H9 (cell line): Measurements from ENCODE around the gene PLXNC1. TPM values are rescaled to one million over a fixed set of nuclear protein-coding genes. Genes with fewer than 3 reads are reported as not detected.

ENCODE experiments used
- DNase-seq: peaks from one replicate; pipeline ENCODE4 v3.0.0-alpha.2; 2017
- H2AFZ ChIP-seq: one replicate; pipeline ENCODE4 v1.6.1; 2013; ENCODE audit warnings: mild to moderate bottlenecking, low read length, control low read depth, moderate library complexity
- H2AK5ac ChIP-seq: 2 replicates; pipeline ENCODE4 v1.6.1; 2013; ENCODE audit warnings: low read length, control low read depth, mixed read lengths; ENCODE audit not compliant: insufficient read length
- H2BK120ac ChIP-seq: one replicate; pipeline ENCODE4 v1.6.1; 2013; ENCODE audit warnings: low read depth, mild to moderate bottlenecking, low read length, control low read depth, inconsistent platforms; ENCODE audit not compliant: poor library complexity, severe bottlenecking
- H2BK12ac ChIP-seq: 2 replicates; pipeline ENCODE4 v1.6.1; 2013; ENCODE audit warnings: low read length, control low read depth, mixed read lengths, low read depth; ENCODE audit not compliant: insufficient read length
- H2BK15ac ChIP-seq: 2 replicates; pipeline ENCODE4 v1.6.1; 2013; ENCODE audit warnings: low read depth, low read length, control low read depth
- H2BK20ac ChIP-seq: one replicate; pipeline ENCODE4 v1.6.1; 2013; ENCODE audit warnings: low read depth, mild to moderate bottlenecking, low read length, control low read depth, inconsistent platforms; ENCODE audit not compliant: poor library complexity, severe bottlenecking
- H2BK5ac ChIP-seq: 2 replicates; pipeline ENCODE4 v1.6.1; 2013; ENCODE audit warnings: low read length, control low read depth, mixed read lengths; ENCODE audit not compliant: insufficient read length
- H3K14ac ChIP-seq: 2 replicates; pipeline ENCODE4 v1.6.1; 2013; ENCODE audit warnings: low read length, control low read depth; ENCODE audit not compliant: insufficient read depth
- H3K18ac ChIP-seq: 2 replicates; pipeline ENCODE4 v1.6.1; 2013; ENCODE audit warnings: low read depth, mild to moderate bottlenecking, mixed read lengths, low read length, control low read depth; ENCODE audit not compliant: insufficient read length
- H3K23ac ChIP-seq: 2 replicates; pipeline ENCODE4 v1.6.1; 2013; ENCODE audit warnings: low read length, control low read depth, mixed read lengths, low read depth; ENCODE audit not compliant: insufficient read length
- H3K23me2 ChIP-seq: 2 replicates; pipeline ENCODE4 v1.6.1; 2013; ENCODE audit warnings: low read depth, mild to moderate bottlenecking, mixed read lengths, low read length, control low read depth; ENCODE audit not compliant: insufficient read length, poor library complexity, severe bottlenecking
- H3K27ac ChIP-seq: 2 replicates; pipeline ENCODE4 v1.5.1; 2013; ENCODE audit warnings: low read length, control low read depth, mixed read lengths, low read depth; ENCODE audit not compliant: insufficient read length
- H3K27me3 ChIP-seq: 2 replicates; pipeline ENCODE4 v1.6.1; 2013; ENCODE audit warnings: low read length, control low read depth, inconsistent platforms; ENCODE audit not compliant: insufficient read depth
- H3K4ac ChIP-seq: 2 replicates; pipeline ENCODE4 v1.6.1; 2013; ENCODE audit warnings: low read depth, mild to moderate bottlenecking, control low read depth, inconsistent platforms, low read length, moderate library complexity
- H3K4me1 ChIP-seq: 2 replicates; pipeline ENCODE4 v1.6.1; 2013; ENCODE audit warnings: low read length, control low read depth, inconsistent platforms; ENCODE audit not compliant: insufficient read depth
- H3K4me2 ChIP-seq: 2 replicates; pipeline ENCODE4 v1.6.1; 2013; ENCODE audit warnings: low read length, control low read depth, mixed read lengths; ENCODE audit not compliant: insufficient read length, insufficient read depth
- H3K56ac ChIP-seq: 2 replicates; pipeline ENCODE4 v1.6.1; 2013; ENCODE audit warnings: low read depth, mild to moderate bottlenecking, mixed read lengths, low read length, control low read depth; ENCODE audit not compliant: insufficient read length
- H3K79me1 ChIP-seq: 2 replicates; pipeline ENCODE4 v1.6.1; 2013; ENCODE audit warnings: low read depth, mild to moderate bottlenecking, moderate library complexity, low read length, control low read depth, inconsistent platforms; ENCODE audit not compliant: insufficient read depth, poor library complexity, severe bottlenecking
- H3K79me2 ChIP-seq: 2 replicates; pipeline ENCODE4 v1.6.1; 2013; ENCODE audit warnings: low read length, control low read depth, inconsistent platforms; ENCODE audit not compliant: insufficient read depth
- H3K9ac ChIP-seq: 2 replicates; pipeline ENCODE4 v1.6.1; 2013; ENCODE audit warnings: low read length, control low read depth, mixed read lengths; ENCODE audit not compliant: insufficient read length; ENCODE audit errors: extremely low read depth
- H3K9me3 ChIP-seq: one replicate; pipeline ENCODE4 v1.6.1; 2013; ENCODE audit warnings: low read depth, low read length, inconsistent platforms; ENCODE audit not compliant: control insufficient read depth
- H3T11ph ChIP-seq: one replicate; pipeline ENCODE4 v1.6.1; 2013; ENCODE audit warnings: mild to moderate bottlenecking, low read length, control low read depth, inconsistent platforms
- H4K20me1 ChIP-seq: one replicate; pipeline ENCODE4 v1.6.1; 2013; ENCODE audit not compliant: control insufficient read depth, insufficient read length, insufficient read depth
- H4K5ac ChIP-seq: 2 replicates; pipeline ENCODE4 v1.6.1; 2013; ENCODE audit warnings: low read depth, mild to moderate bottlenecking, mixed read lengths, low read length, control low read depth; ENCODE audit not compliant: insufficient read length
- H4K8ac ChIP-seq: replicated peaks from 2 replicates; pipeline ENCODE4 v1.6.1; 2013; ENCODE audit warnings: low read length, control low read depth, mixed read lengths, low read depth; ENCODE audit not compliant: insufficient read length
- H4K91ac ChIP-seq: 2 replicates; pipeline ENCODE4 v1.6.1; 2013; ENCODE audit warnings: low read depth, mild to moderate bottlenecking, moderate library complexity, mixed read lengths, low read length, control low read depth; ENCODE audit not compliant: insufficient read length
- H3K27ac Mint-ChIP-seq, 3 experiments: 2 replicates in 2 of 3; 3 replicates in 1 of 3; pipeline ENCODE4 v1.8.0; 2020 to 2021; ENCODE audit warnings: mixed read lengths in 3 of 3, mild to moderate bottlenecking in 1 of 3, moderate library complexity in 1 of 3
- H3K27me3 Mint-ChIP-seq: 2 replicates; pipeline ENCODE4 v1.8.0; 2021; ENCODE audit warnings: low read depth, mild to moderate bottlenecking, moderate library complexity, mixed read lengths
- H3K36me3 Mint-ChIP-seq, 3 experiments: 2 replicates in 2 of 3; 3 replicates in 1 of 3; pipeline ENCODE4 v1.8.0; 2020 to 2021; ENCODE audit warnings: low read depth in 3 of 3, mixed read lengths in 3 of 3; ENCODE audit not compliant: insufficient read depth in 1 of 3
- H3K4me1 Mint-ChIP-seq, 2 experiments: 2 replicates each; pipeline ENCODE4 v1.8.0; 2020; ENCODE audit warnings: mixed read lengths in 2 of 2
- H3K4me3 Mint-ChIP-seq, 2 experiments: 2 replicates in 1 of 2; 3 replicates in 1 of 2; pipeline ENCODE4 v1.8.0; 2020 to 2021; ENCODE audit warnings: mild to moderate bottlenecking in 2 of 2, mixed read lengths in 2 of 2, moderate library complexity in 1 of 2
- H3K9me3 Mint-ChIP-seq, 2 experiments: 2 replicates in 1 of 2; 3 replicates in 1 of 2; pipeline ENCODE4 v1.8.0; 2020; ENCODE audit warnings: mild to moderate bottlenecking in 2 of 2, mixed read lengths in 2 of 2, moderate library complexity in 1 of 2
- WGBS: extraction: QIAGEN DNeasy Blood & Tissue Kit; methylation state at CpG from one replicate; pipeline ENCODE4 v1.1.7; 2013; ENCODE audit warnings: missing lambda C conversion rate, low lambda C conversion rate, mixed read lengths; ENCODE audit not compliant: insufficient read length; ENCODE audit errors: extremely low coverage; 5-methylcytosine and 5-hydroxymethylcytosine counted together
- total RNA-seq: library from RNA; stranded (reverse); gene quantifications from 2 replicates; pipeline ENCODE4 v1.2.1, GENCODE V29; 2021
- TF ChIP-seq, protein P1 (sequence below): fragments of 200-600 bp; sonication (generic); conservative IDR thresholded peaks from 3 replicates; pipeline ENCODE4 v1.8.0; 2021; ENCODE audit warnings: antibody characterized with exemption, mild to moderate bottlenecking

PLXNC1 gene
- total RNA-seq, 1 experiment from 2014 or later = 1.2 TPM

DNA sequence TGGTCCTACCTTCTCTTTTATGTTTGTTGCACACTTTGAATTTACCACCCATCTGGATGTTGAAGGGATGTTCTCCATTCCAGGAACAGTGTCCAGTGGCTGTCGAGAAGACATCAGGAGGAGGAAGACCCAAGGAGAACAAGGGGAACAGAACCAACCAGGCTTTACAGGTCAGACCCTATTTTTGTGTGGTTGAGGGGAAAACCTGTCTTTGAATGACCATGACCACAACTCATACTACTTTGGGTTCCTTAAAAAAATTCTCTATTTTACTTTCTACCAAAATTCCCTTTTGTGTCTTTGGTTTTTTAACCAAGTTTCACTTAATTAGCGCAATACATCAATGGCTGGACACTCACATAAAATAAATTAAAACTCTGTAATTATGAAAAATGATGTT lies 78.7 kb downstream of the PLXNC1 start:
- H4K91ac ChIP-seq = no peak overlapping the region
- no peak overlapping the region for H3K23ac ChIP-seq
- no peak overlapping the region for H3K27ac Mint-ChIP-seq
- no peak overlapping the region for H3K4me2 ChIP-seq
- H3K23me2 ChIP-seq = no peaks in the 10 kb centered on the region
- H3K9me3 Mint-ChIP-seq = no peaks in the 10 kb centered on the region; a peak in 1 of 5 replicates
- H3K79me2 ChIP-seq = no peaks in the 10 kb centered on the region
- H2AK5ac ChIP-seq = no peak overlapping the region
- H3K4me3 Mint-ChIP-seq = no peak overlapping the region
- H2BK20ac ChIP-seq = no peak overlapping the region
- H2BK120ac ChIP-seq = no peak overlapping the region
- no peak overlapping the region for H2BK12ac ChIP-seq
- WGBS = no CpG with 5 or more reads among the region's 2 CpGs
- no peaks in the 10 kb centered on the region for H4K20me1 ChIP-seq
- H2BK15ac ChIP-seq = no peak overlapping the region
- H3K9me3 ChIP-seq = no peaks in the 10 kb centered on the region
- no peak overlapping the region for H4K5ac ChIP-seq
- no peak overlapping the region for H3K27ac ChIP-seq
- H3K36me3 Mint-ChIP-seq = no peaks in the 10 kb centered on the region
- no peak overlapping the region for H3K14ac ChIP-seq
- H3K9ac ChIP-seq = no peak overlapping the region
- peaks cover 14 to 24% of the 10 kb centered on the region in 2 experiments for H3K4me1 Mint-ChIP-seq
- TF ChIP-seq, protein P1, sequence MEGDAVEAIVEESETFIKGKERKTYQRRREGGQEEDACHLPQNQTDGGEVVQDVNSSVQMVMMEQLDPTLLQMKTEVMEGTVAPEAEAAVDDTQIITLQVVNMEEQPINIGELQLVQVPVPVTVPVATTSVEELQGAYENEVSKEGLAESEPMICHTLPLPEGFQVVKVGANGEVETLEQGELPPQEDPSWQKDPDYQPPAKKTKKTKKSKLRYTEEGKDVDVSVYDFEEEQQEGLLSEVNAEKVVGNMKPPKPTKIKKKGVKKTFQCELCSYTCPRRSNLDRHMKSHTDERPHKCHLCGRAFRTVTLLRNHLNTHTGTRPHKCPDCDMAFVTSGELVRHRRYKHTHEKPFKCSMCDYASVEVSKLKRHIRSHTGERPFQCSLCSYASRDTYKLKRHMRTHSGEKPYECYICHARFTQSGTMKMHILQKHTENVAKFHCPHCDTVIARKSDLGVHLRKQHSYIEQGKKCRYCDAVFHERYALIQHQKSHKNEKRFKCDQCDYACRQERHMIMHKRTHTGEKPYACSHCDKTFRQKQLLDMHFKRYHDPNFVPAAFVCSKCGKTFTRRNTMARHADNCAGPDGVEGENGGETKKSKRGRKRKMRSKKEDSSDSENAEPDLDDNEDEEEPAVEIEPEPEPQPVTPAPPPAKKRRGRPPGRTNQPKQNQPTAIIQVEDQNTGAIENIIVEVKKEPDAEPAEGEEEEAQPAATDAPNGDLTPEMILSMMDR = no peak
- H3K4me1 ChIP-seq = peaks cover 2% of the 10 kb centered on the region; the same call in 1 of the 2 replicates
- peaks cover 3% of the 10 kb centered on the region; the same call in 1 of the 2 replicates for H3K27me3 Mint-ChIP-seq
- no peak overlapping the region for H3K18ac ChIP-seq
- H3K56ac ChIP-seq = no peak overlapping the region
- no peaks in the 10 kb centered on the region for H3K79me1 ChIP-seq
- H2AFZ ChIP-seq = no peak overlapping the region
- H3K27me3 ChIP-seq = no peaks in the 10 kb centered on the region
- no peak overlapping the region for H2BK5ac ChIP-seq
- H4K8ac ChIP-seq = no peak overlapping the region
- H3K4ac ChIP-seq = no peak overlapping the region
- no peak for DNase-seq
- H3T11ph ChIP-seq = no peak overlapping the region
